Sigmoid colon (tissue), 4 donors: Measurements from ENCODE around the gene TTC39A.

Source experiments
- CTCF ChIP-seq, 4 experiments: fragments of 450-650 bp in 3 of 4; fragments of 200-600 bp in 1 of 4; IDR thresholded peaks; one replicate each; pipeline ENCODE4 v1.5.1; 2016 to 2019; ENCODE audit warnings: antibody characterized with exemption in 4 of 4, mild to moderate bottlenecking in 3 of 4, moderate library complexity in 2 of 4
- EP300 ChIP-seq, 4 donors: sonication (generic); formaldehyde crosslinking; IDR thresholded peaks; one replicate each; pipeline ENCODE4 v1.6.1; 2017; ENCODE audit warnings: antibody characterized with exemption in 4 of 4
- POLR2A ChIP-seq, 2 donors: fragments of 450-650 bp; IDR thresholded peaks; one replicate each; pipeline ENCODE4 v1.6.1; 2016; ENCODE audit warnings: antibody characterized with exemption in 2 of 2, mild to moderate bottlenecking in 2 of 2, moderate library complexity in 2 of 2

GRCh38 chr1:51282605-51283004 lies 47.8 kb downstream of the TTC39A start:
- TF ChIP-seq POLR2A (IDR thresholded peaks at IDR 0.05), result no peak
- no peak for TF ChIP-seq CTCF (IDR thresholded peaks at IDR 0.05)
- no peak for TF ChIP-seq EP300 (IDR thresholded peaks at IDR 0.05)
